ENCODE results near the gene SLC37A4. TPM values are rescaled to one million over a fixed set of nuclear protein-coding genes. Genes with fewer than 3 reads are reported as not detected.

SLC37A4 gene
- total and polyA plus RNA-seq, 2 of the 13 experiments (the other 11 are each of a cell fraction or from before 2014, with no cell fraction given) = 43.0 to 56.1 TPM

DNA sequence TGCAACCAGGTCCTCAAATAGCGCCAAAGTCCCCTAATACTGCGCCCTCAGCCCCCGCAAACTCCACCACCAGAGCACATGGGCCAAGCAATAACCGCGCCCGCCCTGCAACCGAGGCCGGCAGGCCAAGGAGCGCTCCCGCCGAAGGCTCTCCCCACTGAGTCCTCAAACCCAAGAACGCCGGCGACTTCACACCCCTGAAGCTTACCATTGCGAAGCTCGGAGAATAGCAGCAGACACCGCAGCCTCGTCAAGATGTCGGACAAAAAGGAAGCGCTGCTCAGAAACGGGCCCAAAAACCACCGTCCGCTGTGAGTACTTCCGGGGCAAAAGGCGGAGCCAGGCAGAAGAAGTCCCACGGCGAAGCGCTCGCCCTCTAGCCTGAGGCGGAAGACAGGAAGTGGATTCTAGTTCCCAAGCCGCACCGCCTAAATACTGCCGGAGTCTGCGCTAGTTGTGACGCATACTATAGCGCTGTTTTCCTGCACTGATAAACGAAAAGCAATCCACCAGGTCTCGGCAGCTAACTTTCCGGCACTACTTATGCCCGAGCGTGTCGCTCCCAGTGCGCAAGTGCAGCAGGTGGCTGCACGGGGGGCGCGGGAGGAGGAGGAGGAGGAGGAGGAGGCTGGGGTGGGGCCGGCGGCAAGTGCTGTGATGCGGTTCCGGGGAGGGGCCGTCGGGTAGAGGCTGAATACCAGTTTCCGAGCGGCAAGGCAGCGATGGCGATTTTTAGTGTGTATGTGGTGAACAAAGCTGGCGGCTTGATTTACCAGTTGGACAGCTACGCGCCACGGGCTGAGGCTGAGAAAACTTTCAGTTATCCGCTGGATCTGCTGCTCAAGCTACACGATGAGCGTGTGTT, 12.4 kb downstream of the SLC37A4 start, which contains the start of the genes RPS25 and TRAPPC4 (continued):
- TF ChIP-seq, protein P1, sequence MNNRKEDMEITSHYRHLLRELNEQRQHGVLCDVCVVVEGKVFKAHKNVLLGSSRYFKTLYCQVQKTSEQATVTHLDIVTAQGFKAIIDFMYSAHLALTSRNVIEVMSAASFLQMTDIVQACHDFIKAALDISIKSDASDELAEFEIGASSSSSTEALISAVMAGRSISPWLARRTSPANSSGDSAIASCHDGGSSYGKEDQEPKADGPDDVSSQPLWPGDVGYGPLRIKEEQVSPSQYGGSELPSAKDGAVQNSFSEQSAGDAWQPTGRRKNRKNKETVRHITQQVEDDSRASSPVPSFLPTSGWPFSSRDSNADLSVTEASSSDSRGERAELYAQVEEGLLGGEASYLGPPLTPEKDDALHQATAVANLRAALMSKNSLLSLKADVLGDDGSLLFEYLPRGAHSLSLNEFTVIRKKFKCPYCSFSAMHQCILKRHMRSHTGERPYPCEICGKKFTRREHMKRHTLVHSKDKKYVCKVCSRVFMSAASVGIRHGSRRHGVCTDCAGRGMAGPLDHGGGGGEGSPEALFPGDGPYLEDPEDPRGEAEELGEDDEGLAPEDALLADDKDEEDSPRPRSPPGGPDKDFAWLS (CRISPR knock-in tag; IDR thresholded peaks at IDR 0.05; ENCODE audit: borderline replicate concordance) = no peak
- TF ChIP-seq, protein P2, sequence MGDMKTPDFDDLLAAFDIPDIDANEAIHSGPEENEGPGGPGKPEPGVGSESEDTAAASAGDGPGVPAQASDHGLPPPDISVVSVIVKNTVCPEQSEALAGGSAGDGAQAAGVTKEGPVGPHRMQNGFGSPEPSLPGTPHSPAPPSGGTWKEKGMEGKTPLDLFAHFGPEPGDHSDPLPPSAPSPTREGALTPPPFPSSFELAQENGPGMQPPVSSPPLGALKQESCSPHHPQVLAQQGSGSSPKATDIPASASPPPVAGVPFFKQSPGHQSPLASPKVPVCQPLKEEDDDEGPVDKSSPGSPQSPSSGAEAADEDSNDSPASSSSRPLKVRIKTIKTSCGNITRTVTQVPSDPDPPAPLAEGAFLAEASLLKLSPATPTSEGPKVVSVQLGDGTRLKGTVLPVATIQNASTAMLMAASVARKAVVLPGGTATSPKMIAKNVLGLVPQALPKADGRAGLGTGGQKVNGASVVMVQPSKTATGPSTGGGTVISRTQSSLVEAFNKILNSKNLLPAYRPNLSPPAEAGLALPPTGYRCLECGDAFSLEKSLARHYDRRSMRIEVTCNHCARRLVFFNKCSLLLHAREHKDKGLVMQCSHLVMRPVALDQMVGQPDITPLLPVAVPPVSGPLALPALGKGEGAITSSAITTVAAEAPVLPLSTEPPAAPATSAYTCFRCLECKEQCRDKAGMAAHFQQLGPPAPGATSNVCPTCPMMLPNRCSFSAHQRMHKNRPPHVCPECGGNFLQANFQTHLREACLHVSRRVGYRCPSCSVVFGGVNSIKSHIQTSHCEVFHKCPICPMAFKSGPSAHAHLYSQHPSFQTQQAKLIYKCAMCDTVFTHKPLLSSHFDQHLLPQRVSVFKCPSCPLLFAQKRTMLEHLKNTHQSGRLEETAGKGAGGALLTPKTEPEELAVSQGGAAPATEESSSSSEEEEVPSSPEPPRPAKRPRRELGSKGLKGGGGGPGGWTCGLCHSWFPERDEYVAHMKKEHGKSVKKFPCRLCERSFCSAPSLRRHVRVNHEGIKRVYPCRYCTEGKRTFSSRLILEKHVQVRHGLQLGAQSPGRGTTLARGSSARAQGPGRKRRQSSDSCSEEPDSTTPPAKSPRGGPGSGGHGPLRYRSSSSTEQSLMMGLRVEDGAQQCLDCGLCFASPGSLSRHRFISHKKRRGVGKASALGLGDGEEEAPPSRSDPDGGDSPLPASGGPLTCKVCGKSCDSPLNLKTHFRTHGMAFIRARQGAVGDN (CRISPR knock-in tag; IDR thresholded peaks at IDR 0.05) = peak; percentile 92
- TF ChIP-seq, protein P3, sequence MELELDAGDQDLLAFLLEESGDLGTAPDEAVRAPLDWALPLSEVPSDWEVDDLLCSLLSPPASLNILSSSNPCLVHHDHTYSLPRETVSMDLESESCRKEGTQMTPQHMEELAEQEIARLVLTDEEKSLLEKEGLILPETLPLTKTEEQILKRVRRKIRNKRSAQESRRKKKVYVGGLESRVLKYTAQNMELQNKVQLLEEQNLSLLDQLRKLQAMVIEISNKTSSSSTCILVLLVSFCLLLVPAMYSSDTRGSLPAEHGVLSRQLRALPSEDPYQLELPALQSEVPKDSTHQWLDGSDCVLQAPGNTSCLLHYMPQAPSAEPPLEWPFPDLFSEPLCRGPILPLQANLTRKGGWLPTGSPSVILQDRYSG (CRISPR knock-in tag; IDR thresholded peaks at IDR 0.05) = 0 out of 2 replicates have a peak, but pooled peaks have one; percentile 58
- peak; percentile 57; the same call in 1 of the 2 replicates for TF ChIP-seq KLF11 (CRISPR knock-in tag; IDR thresholded peaks at IDR 0.05)
- 0 out of 2 replicates have a peak, but pooled peaks have one; percentile 39 for TF ChIP-seq SRF (IDR thresholded peaks at IDR 0.05; ENCODE audit: low read depth, low read length)
- TF ChIP-seq ZNF124 (CRISPR knock-in tag; IDR thresholded peaks at IDR 0.05) = peak; percentile 82; the same call in 1 of the 2 replicates
- TF ChIP-seq ZNF746 (CRISPR knock-in tag; IDR thresholded peaks at IDR 0.05) = no peak
- TF ChIP-seq HNRNPH1 (optimal IDR thresholded peaks at IDR 0.05; ENCODE audit: low read depth, low read length) = no peak
- TF ChIP-seq HNRNPK (IDR thresholded peaks at IDR 0.05; ENCODE audit: low read depth, low read length, poor library complexity, severe bottlenecking) = peak; percentile 21
- no peak for TF ChIP-seq ZNF383 (CRISPR knock-in tag; IDR thresholded peaks at IDR 0.05; ENCODE audit: borderline replicate concordance)
- TF ChIP-seq, protein P4, sequence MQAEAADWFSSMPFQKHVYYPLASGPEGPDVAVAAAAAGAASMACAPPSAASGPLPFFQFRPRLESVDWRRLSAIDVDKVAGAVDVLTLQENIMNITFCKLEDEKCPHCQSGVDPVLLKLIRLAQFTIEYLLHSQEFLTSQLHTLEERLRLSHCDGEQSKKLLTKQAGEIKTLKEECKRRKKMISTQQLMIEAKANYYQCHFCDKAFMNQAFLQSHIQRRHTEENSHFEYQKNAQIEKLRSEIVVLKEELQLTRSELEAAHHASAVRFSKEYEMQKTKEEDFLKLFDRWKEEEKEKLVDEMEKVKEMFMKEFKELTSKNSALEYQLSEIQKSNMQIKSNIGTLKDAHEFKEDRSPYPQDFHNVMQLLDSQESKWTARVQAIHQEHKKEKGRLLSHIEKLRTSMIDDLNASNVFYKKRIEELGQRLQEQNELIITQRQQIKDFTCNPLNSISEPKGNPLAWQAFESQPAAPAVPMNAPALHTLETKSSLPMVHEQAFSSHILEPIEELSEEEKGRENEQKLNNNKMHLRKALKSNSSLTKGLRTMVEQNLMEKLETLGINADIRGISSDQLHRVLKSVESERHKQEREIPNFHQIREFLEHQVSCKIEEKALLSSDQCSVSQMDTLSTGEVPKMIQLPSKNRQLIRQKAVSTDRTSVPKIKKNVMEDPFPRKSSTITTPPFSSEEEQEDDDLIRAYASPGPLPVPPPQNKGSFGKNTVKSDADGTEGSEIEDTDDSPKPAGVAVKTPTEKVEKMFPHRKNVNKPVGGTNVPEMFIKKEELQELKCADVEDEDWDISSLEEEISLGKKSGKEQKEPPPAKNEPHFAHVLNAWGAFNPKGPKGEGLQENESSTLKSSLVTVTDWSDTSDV (CRISPR knock-in tag; IDR thresholded peaks at IDR 0.05) = no peak
- TF ChIP-seq ZNF83 (CRISPR knock-in tag; IDR thresholded peaks at IDR 0.05; ENCODE audit: borderline replicate concordance) = no peak
- TF ChIP-seq MEIS2 (CRISPR knock-in tag; IDR thresholded peaks at IDR 0.05) = peak; percentile 62; the same call in 1 of the 2 replicates
- no peak for TF ChIP-seq FOXO1 (CRISPR knock-in tag; IDR thresholded peaks at IDR 0.05)
- TF ChIP-seq NFIC (IDR thresholded peaks at IDR 0.05; ENCODE audit: low read length) = no peak
- no peak for TF ChIP-seq MTA3 (CRISPR knock-in tag; IDR thresholded peaks at IDR 0.05)
- peak; percentile 88 for TF ChIP-seq GABPA (IDR thresholded peaks at IDR 0.05; ENCODE audit: low read depth, low read length)
- TF ChIP-seq GABPA (CRISPR knock-in tag; IDR thresholded peaks at IDR 0.05; ENCODE audit: low read depth) = peak; percentile 99
- 0 out of 2 replicates have a peak, but pooled peaks have one; percentile 38 for TF ChIP-seq ZNF841 (CRISPR knock-in tag; IDR thresholded peaks at IDR 0.05; ENCODE audit: borderline replicate concordance)
- peak; percentile 91 for TF ChIP-seq CREM (IDR thresholded peaks at IDR 0.05)
- TF ChIP-seq CREM (CRISPR knock-in tag; IDR thresholded peaks at IDR 0.05) = no peak

All from HepG2 (cell line).